Liver (tissue), 9 donors: ENCODE data around the gene CPA2. TPM values are rescaled to one million over a fixed set of nuclear protein-coding genes. Genes with fewer than 3 reads are reported as not detected.

Source experiments
- DNase-seq: peaks from one replicate; pipeline ENCODE4 v3.0.0-alpha.2; 2017; ENCODE audit warnings: low spot score
- H3K27ac ChIP-seq, 2 donors: one replicate each; pipeline ENCODE4 v1.7.0; 2013; ENCODE audit warnings: inconsistent platforms in 2 of 2, low read length in 2 of 2, control low read depth in 1 of 2, low read depth in 1 of 2, mild to moderate bottlenecking in 1 of 2
- H3K27me3 ChIP-seq, 4 donors: one replicate each; pipeline versions ENCODE4 v1.6.1 to v1.7.0; 2013; ENCODE audit warnings: low read length in 3 of 4, inconsistent platforms in 1 of 4, mild to moderate bottlenecking in 1 of 4, moderate library complexity in 1 of 4; ENCODE audit not compliant: control insufficient read depth in 4 of 4, insufficient read depth in 4 of 4
- H3K36me3 ChIP-seq, 4 donors: one replicate each; pipeline versions ENCODE4 v1.6.1 to v1.7.0; 2013; ENCODE audit warnings: low read length in 3 of 4, mild to moderate bottlenecking in 3 of 4, low read depth in 1 of 4, moderate library complexity in 1 of 4; ENCODE audit not compliant: control insufficient read depth in 4 of 4, insufficient read depth in 3 of 4
- H3K4me1 ChIP-seq, 4 donors: one replicate each; pipeline versions ENCODE4 v1.6.1 to v1.7.0; 2013; ENCODE audit warnings: low read length in 3 of 4, mild to moderate bottlenecking in 3 of 4, moderate library complexity in 1 of 4; ENCODE audit not compliant: control insufficient read depth in 4 of 4, insufficient read depth in 4 of 4
- H3K4me3 ChIP-seq, 3 donors: one replicate each; pipeline versions ENCODE4 v1.6.1 to v1.7.0; 2013; ENCODE audit warnings: low read length in 3 of 3, control low read depth in 1 of 3, low read depth in 1 of 3, mild to moderate bottlenecking in 1 of 3
- H3K9ac ChIP-seq, 2 donors: one replicate each; pipeline ENCODE4 v1.7.0; 2013; ENCODE audit warnings: low read length in 2 of 2, mild to moderate bottlenecking in 2 of 2, moderate library complexity in 2 of 2, control low read depth in 1 of 2, low read depth in 1 of 2
- H3K9me3 ChIP-seq, 4 donors: one replicate each; pipeline versions ENCODE4 v1.6.1 to v1.7.0; 2013; ENCODE audit warnings: low read length in 3 of 4; ENCODE audit not compliant: control insufficient read depth in 4 of 4
- CTCF ChIP-seq: fragments of 150-350 bp; IDR thresholded peaks from 2 replicates; pipeline ENCODE4 v1.5.1; 2017; ENCODE audit warnings: improper control_type of control experiment, low read depth, low read length; ENCODE audit not compliant: missing input control
- EGR1 ChIP-seq, 2 donors: IDR thresholded peaks; 2 replicates each; pipeline ENCODE4 v1.6.1; 2016 to 2018; ENCODE audit warnings: antibody characterized with exemption in 2 of 2, low read depth in 2 of 2
- FOXA1 ChIP-seq: IDR thresholded peaks from 2 replicates; pipeline ENCODE4 v1.6.1; 2016; ENCODE audit warnings: antibody characterized with exemption
- FOXA2 ChIP-seq: IDR thresholded peaks from 2 replicates; pipeline ENCODE4 v1.6.1; 2016; ENCODE audit warnings: antibody characterized with exemption
- GABPA ChIP-seq, 2 donors: IDR thresholded peaks in 1 of 2; conservative IDR thresholded peaks in 1 of 2; 2 replicates each; pipeline ENCODE4 v1.6.1; 2016; ENCODE audit warnings: antibody characterized with exemption in 2 of 2, mild to moderate bottlenecking in 1 of 2, moderate library complexity in 1 of 2
- HNF4A ChIP-seq, 2 donors: conservative IDR thresholded peaks; 2 replicates each; pipeline ENCODE4 v1.6.1; 2016; ENCODE audit warnings: antibody characterized with exemption in 2 of 2, mild to moderate bottlenecking in 2 of 2
- HNF4G ChIP-seq: IDR thresholded peaks from 2 replicates; pipeline ENCODE4 v1.6.1; 2016; ENCODE audit warnings: antibody characterized with exemption
- JUND ChIP-seq, 2 donors: IDR thresholded peaks; 2 replicates each; pipeline ENCODE4 v1.6.1; 2016; ENCODE audit warnings: antibody characterized with exemption in 2 of 2
- RAD21 ChIP-seq, 2 donors: IDR thresholded peaks; 2 replicates each; pipeline ENCODE4 v1.6.1; 2016; ENCODE audit warnings: antibody characterized with exemption in 2 of 2, mild to moderate bottlenecking in 2 of 2
- RXRA ChIP-seq, 2 donors: IDR thresholded peaks; 2 replicates each; pipeline ENCODE4 v1.6.1; 2017 to 2018; ENCODE audit warnings: antibody characterized with exemption in 2 of 2, mild to moderate bottlenecking in 1 of 2
- SP1 ChIP-seq: IDR thresholded peaks from 2 replicates; pipeline ENCODE4 v1.6.1; 2018; ENCODE audit warnings: antibody characterized with exemption, mild to moderate bottlenecking
- TAF1 ChIP-seq: conservative IDR thresholded peaks from 2 replicates; pipeline ENCODE4 v1.6.1; 2016; ENCODE audit warnings: antibody characterized with exemption, mild to moderate bottlenecking
- WGBS: extraction: QIAGEN DNeasy Blood & Tissue Kit; methylation state at CpG from one replicate; pipeline ENCODE4 v1.1.7; 2013; 5-methylcytosine and 5-hydroxymethylcytosine counted together
- polyA plus RNA-seq, 2 donors: library from polyadenylated mRNA; stranded (reverse) in 1 of 2; unstranded in 1 of 2; fragments of 200-250 nt in 1 of 2; fragments of >200 nt in 1 of 2; fragmentation: Nextera tagmentation in 1 of 2; extraction: Ambion mirVana in 1 of 2; gene quantifications; one replicate each; pipeline versions ENCODE4 v1.2.1 to v1.2.3, GENCODE V29; 2013 to 2015
- total RNA-seq, 2 donors: library from RNA; depleted of rRNA; stranded (reverse); fragments of >200 nt; gene quantifications; one replicate each; pipeline ENCODE4 v1.2.3, GENCODE V29; 2014
- TF ChIP-seq, protein P1 (sequence below): IDR thresholded peaks from 2 replicates; pipeline ENCODE4 v1.6.1; 2016; ENCODE audit warnings: antibody characterized with exemption
- TF ChIP-seq, protein P2 (sequence below): IDR thresholded peaks from 2 replicates; pipeline ENCODE4 v1.6.1; 2016; ENCODE audit warnings: antibody characterized with exemption, mild to moderate bottlenecking
- TF ChIP-seq, protein P3 (sequence below): IDR thresholded peaks from 2 replicates; pipeline ENCODE4 v1.6.1; 2016; ENCODE audit warnings: antibody characterized with exemption
- TF ChIP-seq, protein P4 (sequence below): IDR thresholded peaks from 2 replicates; pipeline ENCODE4 v1.6.1; 2016; ENCODE audit warnings: antibody characterized with exemption
- donor health status: healthy.
- donor health status: healthy.
- donor health status: healthy.
- donor health status: healthy.
- donor health status: healthy.

The CPA2 gene
- total and polyA plus RNA-seq, 4 donors, result not detected

DNA sequence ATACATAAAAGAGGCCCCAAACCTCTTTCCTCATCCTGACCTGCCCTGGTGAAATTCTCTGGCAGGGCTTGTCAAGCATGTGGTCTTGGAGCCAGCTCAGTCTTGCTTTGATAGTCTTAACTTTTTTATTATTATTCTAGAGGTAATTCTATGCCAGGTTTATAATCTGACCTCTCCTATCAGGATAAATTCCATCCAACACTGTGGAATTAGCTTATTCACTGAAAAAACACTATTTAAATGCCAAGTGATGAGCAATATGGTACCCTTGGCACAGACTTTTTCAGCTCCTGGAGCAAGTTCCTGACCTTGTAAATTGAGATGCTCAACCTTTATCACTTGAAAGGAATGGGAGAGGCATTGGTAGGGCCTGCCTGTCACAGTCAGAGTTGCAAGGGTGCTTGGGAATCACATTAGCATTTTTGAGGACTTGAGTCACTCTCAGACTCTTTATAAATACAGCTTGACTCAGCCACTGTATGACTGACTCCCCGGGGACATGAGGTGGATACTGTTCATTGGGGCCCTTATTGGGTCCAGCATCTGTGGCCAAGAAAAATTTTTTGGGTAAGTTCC, 26.1 kb downstream of the CPA2 start, which contains the start of gene CPA4:
CPA4 (plus strand) TSS at position 480 of the 576 bp plus-strand sequence; CDS start at position 500, 20 bp downstream.
- Histone ChIP-seq H3K27me3 (peaks cover 0 to 3% (median 0%) of the 10 kb centered on the region in 4 donors), H3K4me1 (no peaks in the 10 kb centered on the region), H3K27ac (no peak within 1 kb of the TSS), H3K9ac (no peak within 1 kb of the TSS), H3K36me3 (no peaks in the 10 kb centered on the region), H3K4me3 (no peak within 1 kb of the TSS), H3K9me3 (peaks cover 0 to 4% (median under 1%) of the 10 kb centered on the region in 4 donors)
- 83% methylated on average over 1 of the region's 1 CpG for WGBS
- DNase-seq, result no peak
- TF ChIP-seq, protein P1, sequence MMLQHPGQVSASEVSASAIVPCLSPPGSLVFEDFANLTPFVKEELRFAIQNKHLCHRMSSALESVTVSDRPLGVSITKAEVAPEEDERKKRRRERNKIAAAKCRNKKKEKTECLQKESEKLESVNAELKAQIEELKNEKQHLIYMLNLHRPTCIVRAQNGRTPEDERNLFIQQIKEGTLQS, result no peak
- no peak for TF ChIP-seq GABPA (IDR thresholded peaks at IDR 0.05 in 1 of 2, conservative IDR thresholded peaks at IDR 0.05 in 1 of 2)
- no peak for TF ChIP-seq EGR1 (IDR thresholded peaks at IDR 0.05; ENCODE audit: low read depth in 2 of 2)
- TF ChIP-seq, protein P2, sequence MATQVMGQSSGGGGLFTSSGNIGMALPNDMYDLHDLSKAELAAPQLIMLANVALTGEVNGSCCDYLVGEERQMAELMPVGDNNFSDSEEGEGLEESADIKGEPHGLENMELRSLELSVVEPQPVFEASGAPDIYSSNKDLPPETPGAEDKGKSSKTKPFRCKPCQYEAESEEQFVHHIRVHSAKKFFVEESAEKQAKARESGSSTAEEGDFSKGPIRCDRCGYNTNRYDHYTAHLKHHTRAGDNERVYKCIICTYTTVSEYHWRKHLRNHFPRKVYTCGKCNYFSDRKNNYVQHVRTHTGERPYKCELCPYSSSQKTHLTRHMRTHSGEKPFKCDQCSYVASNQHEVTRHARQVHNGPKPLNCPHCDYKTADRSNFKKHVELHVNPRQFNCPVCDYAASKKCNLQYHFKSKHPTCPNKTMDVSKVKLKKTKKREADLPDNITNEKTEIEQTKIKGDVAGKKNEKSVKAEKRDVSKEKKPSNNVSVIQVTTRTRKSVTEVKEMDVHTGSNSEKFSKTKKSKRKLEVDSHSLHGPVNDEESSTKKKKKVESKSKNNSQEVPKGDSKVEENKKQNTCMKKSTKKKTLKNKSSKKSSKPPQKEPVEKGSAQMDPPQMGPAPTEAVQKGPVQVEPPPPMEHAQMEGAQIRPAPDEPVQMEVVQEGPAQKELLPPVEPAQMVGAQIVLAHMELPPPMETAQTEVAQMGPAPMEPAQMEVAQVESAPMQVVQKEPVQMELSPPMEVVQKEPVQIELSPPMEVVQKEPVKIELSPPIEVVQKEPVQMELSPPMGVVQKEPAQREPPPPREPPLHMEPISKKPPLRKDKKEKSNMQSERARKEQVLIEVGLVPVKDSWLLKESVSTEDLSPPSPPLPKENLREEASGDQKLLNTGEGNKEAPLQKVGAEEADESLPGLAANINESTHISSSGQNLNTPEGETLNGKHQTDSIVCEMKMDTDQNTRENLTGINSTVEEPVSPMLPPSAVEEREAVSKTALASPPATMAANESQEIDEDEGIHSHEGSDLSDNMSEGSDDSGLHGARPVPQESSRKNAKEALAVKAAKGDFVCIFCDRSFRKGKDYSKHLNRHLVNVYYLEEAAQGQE, result no peak
- TF ChIP-seq, protein P3, sequence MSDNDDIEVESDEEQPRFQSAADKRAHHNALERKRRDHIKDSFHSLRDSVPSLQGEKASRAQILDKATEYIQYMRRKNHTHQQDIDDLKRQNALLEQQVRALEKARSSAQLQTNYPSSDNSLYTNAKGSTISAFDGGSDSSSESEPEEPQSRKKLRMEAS, result no peak
- no peak for TF ChIP-seq TAF1
- no peak for TF ChIP-seq FOXA2
- TF ChIP-seq JUND (IDR thresholded peaks at IDR 0.05), result no peak
- TF ChIP-seq, protein P4, sequence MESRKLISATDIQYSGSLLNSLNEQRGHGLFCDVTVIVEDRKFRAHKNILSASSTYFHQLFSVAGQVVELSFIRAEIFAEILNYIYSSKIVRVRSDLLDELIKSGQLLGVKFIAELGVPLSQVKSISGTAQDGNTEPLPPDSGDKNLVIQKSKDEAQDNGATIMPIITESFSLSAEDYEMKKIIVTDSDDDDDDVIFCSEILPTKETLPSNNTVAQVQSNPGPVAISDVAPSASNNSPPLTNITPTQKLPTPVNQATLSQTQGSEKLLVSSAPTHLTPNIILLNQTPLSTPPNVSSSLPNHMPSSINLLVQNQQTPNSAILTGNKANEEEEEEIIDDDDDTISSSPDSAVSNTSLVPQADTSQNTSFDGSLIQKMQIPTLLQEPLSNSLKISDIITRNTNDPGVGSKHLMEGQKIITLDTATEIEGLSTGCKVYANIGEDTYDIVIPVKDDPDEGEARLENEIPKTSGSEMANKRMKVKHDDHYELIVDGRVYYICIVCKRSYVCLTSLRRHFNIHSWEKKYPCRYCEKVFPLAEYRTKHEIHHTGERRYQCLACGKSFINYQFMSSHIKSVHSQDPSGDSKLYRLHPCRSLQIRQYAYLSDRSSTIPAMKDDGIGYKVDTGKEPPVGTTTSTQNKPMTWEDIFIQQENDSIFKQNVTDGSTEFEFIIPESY, result no peak
- TF ChIP-seq CTCF, result no peak
- no peak for TF ChIP-seq FOXA1
- TF ChIP-seq HNF4A (conservative IDR thresholded peaks at IDR 0.05), result no peak
- no peak for TF ChIP-seq HNF4G
- no peak for TF ChIP-seq RAD21 (IDR thresholded peaks at IDR 0.05)
- no peak for TF ChIP-seq RXRA (IDR thresholded peaks at IDR 0.05)
- TF ChIP-seq SP1, result no peak
